Activated T-cell treated with anti-CD3 and anti-CD28 coated beads for 24 hours (primary cell): Measurements from ENCODE around the gene SLC12A2.

Experiments used
- DNase-seq: peaks from one replicate; pipeline ENCODE4 v3.0.0-alpha.2; 2020; ENCODE audit warnings: low read depth

SLC12A2 gene

DNA sequence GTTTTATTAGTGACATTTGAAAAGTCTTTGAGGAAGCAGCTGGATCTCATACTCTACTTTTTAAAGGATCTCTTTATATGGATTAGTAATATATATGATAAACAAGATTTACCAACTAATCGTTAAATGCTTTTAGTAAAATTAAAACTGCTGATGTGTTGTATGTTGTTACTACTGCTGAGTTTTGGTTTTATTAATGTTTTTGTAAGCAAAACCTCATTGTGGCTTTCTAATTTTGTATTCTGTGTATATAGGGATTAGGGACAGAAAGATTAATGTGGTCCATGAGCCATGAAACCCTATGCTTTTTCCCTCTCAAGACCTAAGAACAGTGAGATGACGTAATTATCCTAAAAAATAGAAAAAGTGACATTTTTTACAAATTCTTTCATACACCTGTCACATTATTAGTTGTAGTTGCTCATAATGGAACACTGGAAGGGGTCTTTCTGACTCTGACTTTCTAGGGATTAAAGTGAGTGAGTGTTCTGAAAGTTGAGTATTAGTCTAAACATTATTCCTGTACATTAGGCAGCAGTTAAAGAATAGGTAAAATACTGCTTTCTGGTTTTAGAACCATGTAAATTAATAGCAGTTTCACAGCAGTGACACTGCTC lies 85.9 kb downstream of the SLC12A2 start:
- DNase-seq = no peak

DNA sequence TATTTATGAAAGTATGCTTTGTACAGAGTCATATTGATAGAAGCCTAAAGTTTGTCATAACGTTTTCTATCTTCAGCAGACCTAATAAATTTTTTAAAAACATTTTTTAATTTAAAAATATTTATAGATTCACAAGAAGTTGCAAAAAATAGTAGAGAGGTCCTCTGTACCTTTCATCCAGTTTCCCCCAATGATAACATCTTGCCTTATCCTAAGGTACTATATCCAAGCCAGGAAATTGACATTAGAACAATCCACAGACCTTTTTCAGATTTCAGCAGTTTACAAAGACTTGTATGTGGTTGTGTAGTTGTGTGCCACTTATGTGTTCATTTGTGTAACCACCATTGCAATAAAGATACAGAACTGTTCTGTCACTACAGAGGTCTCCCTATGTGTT lies 88.5 kb downstream of the SLC12A2 start:
- no peak for DNase-seq

DNA sequence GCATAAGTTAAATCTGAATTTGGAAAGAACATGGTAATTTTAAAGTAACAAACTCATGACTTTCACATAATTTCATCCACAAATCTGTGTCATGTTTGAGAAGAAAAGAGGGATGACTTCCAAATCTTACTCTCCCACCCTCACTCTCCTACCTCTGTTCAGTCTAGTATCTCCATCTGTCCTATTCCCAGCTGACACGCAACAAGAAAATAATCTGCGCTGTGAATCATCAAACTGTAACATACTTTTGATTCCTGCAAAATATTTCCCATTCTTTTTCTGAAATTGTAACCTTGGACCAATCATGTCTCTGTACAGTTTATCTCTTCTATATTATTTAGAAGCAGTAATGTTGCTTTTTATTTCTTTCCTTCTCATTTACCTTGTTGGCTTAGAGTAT lies 91.4 kb downstream of the SLC12A2 start:
- DNase-seq = no peak

DNA sequence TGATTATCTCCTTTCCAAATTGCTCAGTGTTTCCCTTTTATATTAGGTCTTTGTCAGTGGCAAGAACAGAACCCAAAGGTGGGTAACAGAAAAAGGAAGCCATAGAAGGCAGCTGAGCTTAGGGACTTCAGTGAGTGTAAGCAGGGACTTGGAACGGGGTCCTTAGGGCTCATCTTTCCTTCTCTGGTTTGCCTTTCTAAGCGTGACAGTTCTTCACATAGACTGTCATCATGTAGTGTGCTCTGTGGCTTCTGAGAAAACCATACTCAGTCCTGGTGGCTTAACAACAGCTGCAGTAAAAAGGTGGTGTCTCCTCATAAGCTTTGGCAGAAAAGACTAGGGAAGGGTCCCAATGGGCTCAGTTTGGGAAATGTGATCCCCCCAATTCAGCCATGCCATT lies 108.8 kb downstream of the SLC12A2 start:
- no peak for DNase-seq

DNA sequence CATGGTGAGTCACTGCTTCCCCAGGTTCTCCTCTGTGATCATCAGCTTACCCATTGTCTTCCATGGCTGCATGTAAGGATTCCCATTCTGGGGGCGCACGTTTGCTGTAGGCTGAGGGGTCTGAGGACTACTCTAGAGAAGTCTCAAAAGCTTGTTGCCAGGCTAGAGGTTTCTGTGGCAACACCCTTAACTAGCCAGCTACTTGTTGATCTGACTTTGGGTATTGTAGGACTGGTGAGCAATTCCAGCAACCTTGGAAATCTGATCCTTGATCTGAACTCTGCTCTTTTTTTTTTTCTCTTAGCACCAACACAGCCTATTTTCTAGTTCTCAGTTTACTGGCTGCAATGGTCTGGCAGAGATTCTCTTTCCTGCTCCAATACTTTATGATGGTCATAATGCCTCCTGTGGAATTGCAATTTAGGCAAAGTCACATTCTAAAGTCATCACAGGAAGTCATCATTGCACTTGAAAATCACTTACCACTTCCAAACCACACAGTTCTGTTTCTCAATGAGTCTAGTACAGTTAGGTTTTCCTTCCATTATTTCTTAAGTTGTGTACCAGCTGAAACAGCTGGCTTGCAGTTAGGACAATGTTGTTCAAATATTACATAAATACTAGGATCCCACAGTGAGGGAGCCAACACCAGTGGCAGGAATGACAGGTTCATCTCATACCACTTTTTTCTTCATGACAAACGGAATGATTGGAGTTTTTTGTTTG lies 110.3 kb downstream of the SLC12A2 start:
- DNase-seq = no peak

DNA sequence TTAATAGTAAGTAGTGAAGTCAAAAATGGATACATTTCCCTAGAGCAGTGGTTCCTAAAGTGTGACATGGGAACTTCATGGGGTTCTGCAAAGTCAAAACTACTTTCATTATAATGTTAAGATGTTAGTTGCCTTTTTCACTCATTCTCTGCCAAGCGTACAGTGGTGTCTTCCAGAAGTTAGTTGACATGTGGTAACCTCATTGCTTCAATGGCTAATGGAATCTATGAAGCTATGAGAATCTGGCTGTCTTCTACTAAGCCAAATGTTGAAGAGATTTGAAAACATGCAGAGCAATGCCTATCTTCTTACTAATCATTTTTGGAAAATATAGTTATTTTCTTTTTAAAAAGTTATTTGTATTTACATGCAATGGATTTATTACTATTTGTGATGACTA lies 111.8 kb downstream of the SLC12A2 start:
- no peak for DNase-seq

DNA sequence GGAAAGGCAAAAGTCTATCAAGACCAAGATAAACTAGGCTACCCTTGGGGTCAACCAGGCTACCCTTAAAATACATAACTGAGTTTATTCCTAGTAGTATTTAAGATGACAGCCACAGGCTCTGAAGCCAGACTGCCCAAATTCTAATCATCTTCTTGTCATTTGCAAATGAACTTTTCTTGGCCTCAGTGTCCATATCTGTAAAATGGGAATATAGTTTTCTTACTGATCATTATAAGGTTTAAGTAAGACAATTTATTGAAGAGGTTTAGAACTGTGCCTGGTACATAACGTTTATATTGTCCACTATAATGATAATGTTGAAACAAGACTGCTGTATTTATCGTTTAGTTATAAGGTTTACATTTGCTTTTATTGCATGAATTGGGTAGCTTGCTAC lies 112.5 kb downstream of the SLC12A2 start:
- DNase-seq = no peak

DNA sequence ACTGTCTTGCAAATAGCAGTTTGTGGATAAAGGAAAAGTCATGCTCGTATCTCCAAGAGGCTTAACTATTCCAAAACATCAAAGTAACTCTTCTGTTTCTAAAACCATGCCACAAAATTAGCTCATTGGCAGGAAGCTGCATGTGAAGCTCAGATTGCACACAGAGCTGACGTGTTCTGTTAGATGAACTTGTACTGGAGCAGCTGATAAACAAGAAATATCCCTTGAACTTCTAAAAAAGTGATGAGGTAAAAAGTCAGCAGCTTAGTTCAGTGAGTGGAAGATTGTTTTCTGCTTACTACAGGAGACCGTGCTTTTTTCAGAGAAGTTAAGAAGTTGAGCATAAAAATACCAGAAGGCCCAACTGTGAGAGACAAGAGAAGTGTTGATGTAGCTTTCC lies 113.2 kb downstream of the SLC12A2 start:
- no peak for DNase-seq

DNA sequence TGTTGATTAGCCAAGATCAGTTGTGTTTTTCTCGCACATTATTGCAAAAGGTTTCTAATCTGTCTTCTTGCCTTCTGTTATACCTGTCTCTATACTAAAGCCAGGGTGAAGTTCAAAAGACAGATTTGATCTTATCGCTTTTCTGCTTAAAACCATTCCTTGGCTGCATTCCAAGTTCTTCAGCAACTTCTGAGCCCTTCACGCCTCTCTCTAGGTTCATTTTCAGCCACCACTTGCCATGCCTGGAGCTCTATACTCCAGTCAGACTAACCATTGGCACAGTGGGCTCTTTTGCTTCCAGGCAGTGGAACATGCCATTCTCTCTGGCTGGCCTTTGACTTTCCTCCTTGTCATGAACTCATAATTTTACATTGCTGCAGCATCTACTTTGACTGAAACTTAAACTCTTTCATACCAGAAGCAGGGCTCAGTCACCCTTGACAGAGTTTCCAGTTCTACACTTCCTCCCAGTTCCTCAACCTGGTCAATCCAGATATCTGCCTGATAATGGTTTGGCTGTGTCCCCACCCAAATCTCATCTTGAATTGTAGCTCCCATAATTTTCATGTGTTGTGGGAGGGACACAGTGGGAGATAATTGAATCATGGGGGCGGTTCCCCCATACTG lies 114.4 kb downstream of the SLC12A2 start:
- DNase-seq = no peak

DNA sequence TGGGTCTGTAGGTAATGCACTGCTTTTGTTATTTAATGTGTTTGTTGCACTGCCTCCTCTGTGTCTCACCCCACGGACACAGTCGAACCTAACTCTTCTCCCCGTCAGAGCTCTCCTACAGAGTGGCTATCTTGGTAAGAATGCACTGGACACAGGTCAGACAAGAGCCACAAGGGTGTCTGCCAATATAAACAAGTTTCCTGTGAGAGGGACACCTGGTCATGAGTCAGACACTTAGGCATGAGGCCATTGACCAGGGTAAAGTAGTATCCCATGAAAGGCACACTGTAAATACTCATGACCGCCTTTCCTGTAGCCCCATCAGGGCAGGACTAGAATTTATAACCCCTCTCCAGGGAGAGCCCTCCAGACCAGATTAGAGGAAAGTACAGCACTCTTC lies 115.5 kb downstream of the SLC12A2 start:
- DNase-seq = no peak

DNA sequence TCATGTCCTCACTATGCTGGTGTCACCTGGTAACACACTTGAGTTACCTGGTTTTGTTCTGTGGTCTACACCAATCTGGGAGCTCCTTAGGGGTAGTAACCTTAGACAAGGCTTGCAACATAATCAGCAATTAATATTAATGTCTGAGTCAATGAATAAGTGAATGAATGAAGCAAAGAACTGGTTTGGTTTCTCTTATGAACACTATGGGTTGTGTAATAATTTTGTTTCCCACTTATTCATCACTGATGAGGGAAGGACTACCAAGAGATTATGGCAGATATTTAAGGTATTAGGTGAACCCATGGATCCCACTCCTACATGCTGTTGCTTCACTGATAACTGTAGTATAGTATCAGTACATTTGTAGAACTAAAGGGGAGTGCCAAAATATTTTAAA lies 116.0 kb downstream of the SLC12A2 start:
- no peak for DNase-seq

DNA sequence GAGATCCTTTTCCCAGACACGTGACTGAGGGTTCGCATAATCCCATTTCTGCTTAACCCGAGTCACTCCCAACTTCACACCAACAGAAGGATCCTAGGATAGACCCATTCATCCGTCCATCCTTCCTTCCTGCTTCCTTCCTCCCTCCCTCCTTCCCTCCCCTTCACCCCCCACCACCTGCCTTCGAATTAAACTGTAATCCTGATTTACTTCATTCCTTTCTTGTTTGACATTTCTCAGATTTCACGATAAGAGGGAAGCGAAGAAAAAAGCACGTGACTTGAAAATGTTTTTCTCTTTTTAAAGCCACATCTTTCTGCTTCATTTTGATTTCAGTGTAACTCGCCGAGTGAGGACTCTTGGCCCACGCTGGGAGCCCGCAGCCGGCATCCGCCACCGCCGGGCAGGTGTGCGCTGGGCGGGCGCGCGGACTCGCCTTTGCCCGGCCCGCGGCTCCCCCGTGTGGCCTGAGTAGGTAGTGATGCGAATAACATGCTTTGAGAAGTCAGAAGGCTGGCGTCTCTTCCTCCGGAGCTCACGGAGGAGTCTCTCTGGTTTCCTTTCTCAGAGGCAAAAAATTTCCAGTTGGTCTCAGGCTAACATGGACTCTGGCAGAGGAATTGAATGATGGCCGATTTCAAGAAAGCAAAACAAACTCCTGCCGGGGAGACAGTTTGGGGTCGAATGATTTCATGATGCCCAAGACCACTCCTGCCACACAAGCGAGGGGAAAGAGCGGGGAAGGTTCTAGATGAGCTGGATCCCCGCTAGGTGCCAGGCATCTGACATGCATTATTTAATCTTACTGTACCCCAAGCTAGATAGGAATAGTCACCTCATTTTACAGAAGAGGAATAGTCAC lies 117.7 kb downstream of the SLC12A2 start:
- DNase-seq = peak; percentile 69

DNA sequence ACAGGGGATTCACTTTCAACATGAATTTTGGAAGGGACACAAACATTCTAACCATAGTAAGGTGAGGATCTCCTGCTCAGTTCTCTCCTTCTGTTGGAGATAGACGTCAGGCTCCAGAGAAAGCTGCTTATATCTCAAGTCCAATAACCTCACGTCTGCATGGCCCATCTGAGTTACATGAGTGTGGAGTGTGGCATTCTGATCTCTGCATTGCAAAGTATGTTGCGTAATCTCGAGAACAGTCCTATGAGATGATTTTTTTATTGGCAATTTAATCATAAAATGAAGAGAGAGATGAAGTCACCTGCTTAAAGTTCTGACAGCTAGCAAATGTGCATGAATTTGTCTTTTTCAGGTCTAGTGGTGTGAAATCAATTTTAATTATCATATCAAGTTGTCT lies 118.8 kb downstream of the SLC12A2 start:
- no peak for DNase-seq

DNA sequence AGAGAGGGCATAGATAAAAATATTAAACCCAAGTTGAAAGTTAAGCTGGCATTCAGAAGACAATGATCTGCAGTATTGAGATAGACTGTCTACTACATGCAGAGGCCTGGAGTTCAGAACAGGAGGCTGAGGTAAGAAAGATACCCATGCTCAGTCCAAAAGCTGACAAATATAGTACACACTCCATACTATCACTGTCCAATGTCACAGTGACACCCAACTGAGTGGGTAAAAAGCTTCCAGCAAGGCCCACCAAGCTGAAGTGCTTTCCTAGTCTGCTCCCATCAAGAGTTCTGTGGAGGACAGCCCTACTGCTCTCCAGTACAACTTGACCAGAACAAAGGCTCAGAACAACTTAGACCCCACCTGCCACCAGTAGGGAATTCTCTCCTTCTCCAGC lies 124.9 kb downstream of the SLC12A2 start:
- DNase-seq = no peak

DNA sequence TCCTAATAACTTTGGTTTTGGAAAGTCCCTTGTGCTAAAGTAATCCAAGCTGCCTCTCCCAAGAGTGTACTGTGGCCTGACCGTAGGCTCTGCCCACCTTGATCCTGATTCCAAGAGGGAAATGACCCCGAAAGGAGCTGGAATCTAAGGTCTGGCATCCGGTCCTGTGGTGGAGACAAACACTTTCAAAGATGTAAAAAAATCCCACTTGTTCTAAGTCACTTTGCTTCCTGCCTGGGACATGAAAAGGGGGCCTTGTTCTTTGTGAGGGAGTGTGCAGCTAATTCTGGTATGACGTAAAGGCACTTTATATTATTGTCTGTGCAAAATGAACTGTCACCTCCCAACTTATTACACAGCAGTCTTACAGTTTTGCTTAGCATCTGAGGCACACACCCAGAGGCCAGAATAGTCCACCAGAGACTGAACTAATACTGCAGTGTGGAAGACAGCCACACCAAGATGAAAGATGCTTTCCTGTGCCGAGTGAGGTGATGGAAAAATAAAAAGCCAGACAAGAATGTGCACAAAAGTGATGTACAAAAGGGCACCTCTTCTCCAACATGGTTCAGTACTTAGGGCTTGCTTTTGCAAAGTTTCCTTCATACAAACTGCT lies 128.7 kb downstream of the SLC12A2 start:
- DNase-seq = no peak

DNA sequence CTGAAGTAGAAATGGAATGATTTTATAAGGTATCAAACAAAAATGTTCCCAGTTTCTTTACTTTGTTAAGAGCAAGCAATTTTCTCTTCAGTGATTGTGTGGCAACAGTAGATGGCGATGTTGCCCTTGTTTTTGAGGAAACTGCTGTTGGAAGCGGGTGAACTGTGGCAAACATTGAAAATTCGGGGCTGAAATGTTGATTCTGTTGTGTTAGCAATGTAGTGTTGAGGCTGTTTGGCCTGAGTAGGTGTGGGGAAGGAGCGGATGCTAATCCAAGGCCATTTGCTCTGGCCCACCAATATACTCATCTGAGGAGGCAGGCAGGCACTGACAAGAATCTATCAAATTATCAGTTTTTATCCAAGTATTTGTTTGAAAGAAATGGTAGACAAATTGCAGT lies 129.8 kb downstream of the SLC12A2 start:
- peak; percentile 20 for DNase-seq

DNA sequence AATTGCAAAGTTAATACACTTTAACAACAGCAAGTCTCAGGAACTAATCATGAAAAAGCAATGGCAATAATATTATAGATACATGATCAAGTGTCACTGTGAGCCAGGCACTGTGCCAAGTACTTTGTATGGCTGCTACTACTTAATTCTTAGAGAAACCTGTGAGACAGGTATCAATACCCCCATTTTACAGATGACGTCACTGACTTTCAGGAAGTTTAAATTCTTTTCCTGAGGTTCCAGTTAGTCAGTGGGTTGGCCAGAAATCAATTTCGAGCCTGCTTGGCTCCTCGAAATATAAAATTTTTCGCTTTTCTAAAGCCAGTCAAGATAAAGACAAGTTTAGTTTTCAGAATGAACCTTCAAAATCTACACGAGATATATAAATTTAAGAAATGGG lies 130.3 kb downstream of the SLC12A2 start:
- DNase-seq = no peak

DNA sequence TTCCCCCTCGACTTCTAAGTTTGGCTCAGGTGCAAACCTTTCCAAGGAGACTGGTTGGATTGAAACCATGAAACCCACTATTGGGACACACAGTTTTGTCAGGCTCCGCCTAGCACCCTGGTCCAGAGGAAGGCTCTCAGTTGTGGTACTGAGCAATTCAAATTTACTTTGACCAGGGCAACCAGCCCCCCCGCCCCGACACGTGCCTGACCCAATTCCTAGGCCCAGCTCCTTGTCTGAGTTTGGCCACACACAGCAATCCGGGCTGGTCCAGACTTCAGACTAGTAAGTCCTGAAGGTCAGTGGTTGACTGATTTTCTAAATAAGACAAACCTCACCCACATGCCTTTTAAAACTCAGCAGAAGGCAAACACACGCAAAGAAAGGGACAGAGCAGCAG lies 132.7 kb downstream of the SLC12A2 start:
- no peak for DNase-seq

DNA sequence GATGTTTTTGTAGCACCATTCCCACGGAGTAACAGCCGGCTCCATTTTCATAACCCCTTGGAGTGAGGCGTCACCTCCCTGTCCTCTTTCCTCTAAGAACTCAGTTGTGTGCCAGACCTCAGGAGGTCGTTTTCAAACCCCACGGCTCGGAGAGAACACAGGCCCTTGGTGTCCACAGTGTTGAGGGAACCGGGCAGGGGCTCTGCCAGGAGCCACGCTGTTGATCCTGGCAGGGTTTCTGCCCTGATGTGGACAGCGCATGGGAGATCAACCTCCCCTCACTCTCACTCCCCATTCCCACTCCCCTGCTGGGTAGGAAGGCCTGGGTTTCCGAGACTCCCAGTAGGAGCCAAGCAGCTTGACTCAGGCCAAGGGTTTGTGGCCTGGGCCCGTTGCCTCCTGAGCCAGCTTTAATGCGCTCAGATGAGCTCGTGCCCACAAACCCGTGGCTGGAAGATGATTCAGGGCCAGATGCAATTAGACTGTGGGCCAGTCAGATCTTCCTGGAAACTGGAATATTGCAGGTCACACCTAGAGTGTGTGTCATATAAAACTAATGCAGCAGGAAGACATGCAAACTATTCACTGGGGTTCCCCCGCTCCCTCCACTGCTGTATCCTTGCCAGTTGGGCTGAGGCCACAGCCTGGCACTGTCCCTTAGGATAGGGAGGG lies 133.4 kb downstream of the SLC12A2 start:
- DNase-seq = no peak

DNA sequence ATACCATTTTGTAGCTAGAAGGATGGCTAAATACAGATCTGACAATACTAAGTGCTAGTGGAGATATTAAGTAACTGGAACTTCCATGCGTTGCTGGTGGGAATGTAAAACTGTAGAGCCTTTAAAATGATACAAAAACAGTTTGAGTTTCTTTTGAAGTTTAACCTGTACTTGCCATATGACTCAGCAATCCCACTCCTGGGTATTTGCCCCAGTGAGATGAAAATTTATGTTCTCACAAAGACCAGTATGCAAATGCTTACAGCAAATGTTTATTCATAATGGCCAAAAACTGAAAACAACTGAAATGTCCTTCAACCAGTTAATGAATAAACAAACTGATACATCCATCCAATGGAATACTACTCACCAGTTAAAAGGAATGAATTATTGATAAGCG lies 137.3 kb downstream of the SLC12A2 start:
- DNase-seq = no peak

DNA sequence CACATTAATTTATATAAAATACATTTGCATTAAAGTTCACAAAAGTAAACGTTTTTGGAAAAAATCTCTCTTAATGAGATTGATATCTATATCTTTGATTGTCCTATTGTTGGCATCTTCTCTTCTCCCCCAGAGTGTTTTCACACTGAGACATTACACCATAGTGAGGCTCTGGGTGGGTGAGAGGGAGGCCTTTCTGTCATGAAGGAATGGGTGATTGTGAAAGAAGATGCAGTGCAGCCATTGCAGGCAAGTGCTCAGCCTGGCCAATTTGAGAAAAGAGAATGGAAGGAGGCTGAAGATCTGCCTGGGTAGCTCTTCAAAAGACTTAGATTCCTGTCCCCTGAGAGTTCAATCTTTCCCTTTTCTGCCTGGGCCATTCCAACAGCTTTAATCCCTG lies 140.8 kb downstream of the SLC12A2 start:
- no peak for DNase-seq
